ENCODE results near the gene HLA-DMA. TPM values are rescaled to one million over a fixed set of nuclear protein-coding genes. Genes with fewer than 3 reads are reported as not detected.

The HLA-DMA gene
- total and polyA plus RNA-seq, 9 of the 15 experiments (the other 6 are each of a cell fraction or from before 2014, with no cell fraction given): 0.13 to 0.83 (median 0.51) TPM

DNA sequence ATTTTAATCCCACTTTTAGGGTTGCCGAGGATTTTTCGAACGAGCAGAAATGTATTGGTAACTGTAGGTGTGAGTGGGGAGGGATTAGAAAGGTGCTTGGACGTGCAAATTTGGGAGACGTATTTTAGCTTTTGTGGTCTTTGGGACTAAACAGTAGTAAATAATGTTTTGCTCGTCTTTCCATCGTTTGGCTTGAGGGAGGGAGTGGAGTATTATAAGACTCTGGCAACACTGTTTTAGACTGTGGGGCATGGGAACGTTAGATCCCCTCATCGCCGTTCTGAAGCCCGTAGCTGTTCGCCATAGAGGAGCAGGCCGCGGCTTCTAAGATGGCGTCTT lies 18.3 kb upstream of the HLA-DMA start (continued):
- TF ChIP-seq, protein P1, sequence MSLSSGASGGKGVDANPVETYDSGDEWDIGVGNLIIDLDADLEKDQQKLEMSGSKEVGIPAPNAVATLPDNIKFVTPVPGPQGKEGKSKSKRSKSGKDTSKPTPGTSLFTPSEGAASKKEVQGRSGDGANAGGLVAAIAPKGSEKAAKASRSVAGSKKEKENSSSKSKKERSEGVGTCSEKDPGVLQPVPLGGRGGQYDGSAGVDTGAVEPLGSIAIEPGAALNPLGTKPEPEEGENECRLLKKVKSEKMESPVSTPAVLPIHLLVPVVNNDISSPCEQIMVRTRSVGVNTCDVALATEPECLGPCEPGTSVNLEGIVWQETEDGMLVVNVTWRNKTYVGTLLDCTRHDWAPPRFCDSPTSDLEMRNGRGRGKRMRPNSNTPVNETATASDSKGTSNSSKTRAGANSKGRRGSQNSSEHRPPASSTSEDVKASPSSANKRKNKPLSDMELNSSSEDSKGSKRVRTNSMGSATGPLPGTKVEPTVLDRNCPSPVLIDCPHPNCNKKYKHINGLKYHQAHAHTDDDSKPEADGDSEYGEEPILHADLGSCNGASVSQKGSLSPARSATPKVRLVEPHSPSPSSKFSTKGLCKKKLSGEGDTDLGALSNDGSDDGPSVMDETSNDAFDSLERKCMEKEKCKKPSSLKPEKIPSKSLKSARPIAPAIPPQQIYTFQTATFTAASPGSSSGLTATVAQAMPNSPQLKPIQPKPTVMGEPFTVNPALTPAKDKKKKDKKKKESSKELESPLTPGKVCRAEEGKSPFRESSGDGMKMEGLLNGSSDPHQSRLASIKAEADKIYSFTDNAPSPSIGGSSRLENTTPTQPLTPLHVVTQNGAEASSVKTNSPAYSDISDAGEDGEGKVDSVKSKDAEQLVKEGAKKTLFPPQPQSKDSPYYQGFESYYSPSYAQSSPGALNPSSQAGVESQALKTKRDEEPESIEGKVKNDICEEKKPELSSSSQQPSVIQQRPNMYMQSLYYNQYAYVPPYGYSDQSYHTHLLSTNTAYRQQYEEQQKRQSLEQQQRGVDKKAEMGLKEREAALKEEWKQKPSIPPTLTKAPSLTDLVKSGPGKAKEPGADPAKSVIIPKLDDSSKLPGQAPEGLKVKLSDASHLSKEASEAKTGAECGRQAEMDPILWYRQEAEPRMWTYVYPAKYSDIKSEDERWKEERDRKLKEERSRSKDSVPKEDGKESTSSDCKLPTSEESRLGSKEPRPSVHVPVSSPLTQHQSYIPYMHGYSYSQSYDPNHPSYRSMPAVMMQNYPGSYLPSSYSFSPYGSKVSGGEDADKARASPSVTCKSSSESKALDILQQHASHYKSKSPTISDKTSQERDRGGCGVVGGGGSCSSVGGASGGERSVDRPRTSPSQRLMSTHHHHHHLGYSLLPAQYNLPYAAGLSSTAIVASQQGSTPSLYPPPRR (CRISPR knock-in tag; IDR thresholded peaks at IDR 0.05; ENCODE audit: borderline replicate concordance): peak; percentile 37; the same call in 1 of the 2 replicates
- TF ChIP-seq SMARCE1 (IDR thresholded peaks at IDR 0.05) (no peak), E2F4 (CRISPR knock-in tag; IDR thresholded peaks at IDR 0.05; ENCODE audit: low read depth) (no peak), ADNP (tag; IDR thresholded peaks at IDR 0.05) (no peak), ZNF717 (CRISPR knock-in tag; IDR thresholded peaks at IDR 0.05) (no peak), EGR1 (conservative IDR thresholded peaks at IDR 0.05) (no peak), ZNF274 (IDR thresholded peaks at IDR 0.05; ENCODE audit: borderline replicate concordance, low read depth, low read length) (no peak), PKNOX1 (IDR thresholded peaks at IDR 0.05) (no peak), MIER1 (IDR thresholded peaks at IDR 0.05; ENCODE audit: low read depth) (0 out of 2 replicates have a peak, but pooled peaks have one; percentile 68), STAT5B (CRISPR knock-in tag; IDR thresholded peaks at IDR 0.05) (no peak), KLF6 (CRISPR knock-in tag; IDR thresholded peaks at IDR 0.05; ENCODE audit: borderline replicate concordance) (no peak)
- TF ChIP-seq, protein P2, sequence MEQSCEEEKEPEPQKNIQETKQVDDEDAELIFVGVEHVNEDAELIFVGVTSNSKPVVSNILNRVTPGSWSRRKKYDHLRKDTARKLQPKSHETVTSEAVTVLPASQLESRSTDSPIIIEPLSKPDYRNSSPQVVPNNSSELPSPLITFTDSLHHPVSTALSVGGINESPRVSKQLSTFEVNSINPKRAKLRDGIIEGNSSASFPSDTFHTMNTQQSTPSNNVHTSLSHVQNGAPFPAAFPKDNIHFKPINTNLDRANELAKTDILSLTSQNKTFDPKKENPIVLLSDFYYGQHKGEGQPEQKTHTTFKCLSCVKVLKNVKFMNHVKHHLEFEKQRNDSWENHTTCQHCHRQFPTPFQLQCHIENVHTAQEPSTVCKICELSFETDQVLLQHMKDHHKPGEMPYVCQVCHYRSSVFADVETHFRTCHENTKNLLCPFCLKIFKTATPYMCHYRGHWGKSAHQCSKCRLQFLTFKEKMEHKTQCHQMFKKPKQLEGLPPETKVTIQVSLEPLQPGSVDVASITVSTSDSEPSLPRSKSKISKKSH (CRISPR knock-in tag; IDR thresholded peaks at IDR 0.05): no peak
- TF ChIP-seq, protein P3, sequence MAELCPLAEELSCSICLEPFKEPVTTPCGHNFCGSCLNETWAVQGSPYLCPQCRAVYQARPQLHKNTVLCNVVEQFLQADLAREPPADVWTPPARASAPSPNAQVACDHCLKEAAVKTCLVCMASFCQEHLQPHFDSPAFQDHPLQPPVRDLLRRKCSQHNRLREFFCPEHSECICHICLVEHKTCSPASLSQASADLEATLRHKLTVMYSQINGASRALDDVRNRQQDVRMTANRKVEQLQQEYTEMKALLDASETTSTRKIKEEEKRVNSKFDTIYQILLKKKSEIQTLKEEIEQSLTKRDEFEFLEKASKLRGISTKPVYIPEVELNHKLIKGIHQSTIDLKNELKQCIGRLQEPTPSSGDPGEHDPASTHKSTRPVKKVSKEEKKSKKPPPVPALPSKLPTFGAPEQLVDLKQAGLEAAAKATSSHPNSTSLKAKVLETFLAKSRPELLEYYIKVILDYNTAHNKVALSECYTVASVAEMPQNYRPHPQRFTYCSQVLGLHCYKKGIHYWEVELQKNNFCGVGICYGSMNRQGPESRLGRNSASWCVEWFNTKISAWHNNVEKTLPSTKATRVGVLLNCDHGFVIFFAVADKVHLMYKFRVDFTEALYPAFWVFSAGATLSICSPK (IDR thresholded peaks at IDR 0.05; ENCODE audit: borderline replicate concordance): peak; percentile 97; the same call in 1 of the 2 replicates
- TF ChIP-seq, protein P4, sequence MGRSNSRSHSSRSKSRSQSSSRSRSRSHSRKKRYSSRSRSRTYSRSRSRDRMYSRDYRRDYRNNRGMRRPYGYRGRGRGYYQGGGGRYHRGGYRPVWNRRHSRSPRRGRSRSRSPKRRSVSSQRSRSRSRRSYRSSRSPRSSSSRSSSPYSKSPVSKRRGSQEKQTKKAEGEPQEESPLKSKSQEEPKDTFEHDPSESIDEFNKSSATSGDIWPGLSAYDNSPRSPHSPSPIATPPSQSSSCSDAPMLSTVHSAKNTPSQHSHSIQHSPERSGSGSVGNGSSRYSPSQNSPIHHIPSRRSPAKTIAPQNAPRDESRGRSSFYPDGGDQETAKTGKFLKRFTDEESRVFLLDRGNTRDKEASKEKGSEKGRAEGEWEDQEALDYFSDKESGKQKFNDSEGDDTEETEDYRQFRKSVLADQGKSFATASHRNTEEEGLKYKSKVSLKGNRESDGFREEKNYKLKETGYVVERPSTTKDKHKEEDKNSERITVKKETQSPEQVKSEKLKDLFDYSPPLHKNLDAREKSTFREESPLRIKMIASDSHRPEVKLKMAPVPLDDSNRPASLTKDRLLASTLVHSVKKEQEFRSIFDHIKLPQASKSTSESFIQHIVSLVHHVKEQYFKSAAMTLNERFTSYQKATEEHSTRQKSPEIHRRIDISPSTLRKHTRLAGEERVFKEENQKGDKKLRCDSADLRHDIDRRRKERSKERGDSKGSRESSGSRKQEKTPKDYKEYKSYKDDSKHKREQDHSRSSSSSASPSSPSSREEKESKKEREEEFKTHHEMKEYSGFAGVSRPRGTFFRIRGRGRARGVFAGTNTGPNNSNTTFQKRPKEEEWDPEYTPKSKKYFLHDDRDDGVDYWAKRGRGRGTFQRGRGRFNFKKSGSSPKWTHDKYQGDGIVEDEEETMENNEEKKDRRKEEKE (IDR thresholded peaks at IDR 0.05; ENCODE audit: borderline replicate concordance in 1 of 2, control insufficient read depth in 1 of 2, low read depth in 2 of 2, low read length in 1 of 2): no peak

Data from K562 (cell line).